Measurements from ENCODE around the gene TCAP.

DNA sequence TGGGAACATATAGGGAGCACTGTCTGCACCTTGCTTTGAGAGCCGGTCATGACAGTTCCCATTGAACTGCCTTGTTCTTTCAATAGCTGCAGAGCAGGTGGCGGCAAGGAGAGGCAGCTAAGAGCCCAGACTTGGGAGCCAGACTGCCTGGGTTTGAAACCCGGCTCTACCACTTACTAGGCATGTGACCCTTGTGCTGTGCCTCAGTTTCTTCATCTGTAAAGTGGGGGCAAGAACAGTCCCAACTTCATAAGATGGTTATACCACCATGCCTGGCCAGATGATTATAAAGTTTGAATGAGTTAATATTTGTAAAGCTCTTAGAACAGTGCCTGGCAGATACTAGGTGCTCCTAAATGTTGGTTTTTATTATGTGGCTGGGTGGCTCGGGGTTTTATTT is 49.1 kb downstream of the TCAP start:
- no peak for TF ChIP-seq REST (IDR thresholded peaks at IDR 0.05; ENCODE audit: low read depth, low read length)
- TF ChIP-seq RAD21 (IDR thresholded peaks at IDR 0.05; ENCODE audit: low read length) = no peak
- TF ChIP-seq, protein P1, sequence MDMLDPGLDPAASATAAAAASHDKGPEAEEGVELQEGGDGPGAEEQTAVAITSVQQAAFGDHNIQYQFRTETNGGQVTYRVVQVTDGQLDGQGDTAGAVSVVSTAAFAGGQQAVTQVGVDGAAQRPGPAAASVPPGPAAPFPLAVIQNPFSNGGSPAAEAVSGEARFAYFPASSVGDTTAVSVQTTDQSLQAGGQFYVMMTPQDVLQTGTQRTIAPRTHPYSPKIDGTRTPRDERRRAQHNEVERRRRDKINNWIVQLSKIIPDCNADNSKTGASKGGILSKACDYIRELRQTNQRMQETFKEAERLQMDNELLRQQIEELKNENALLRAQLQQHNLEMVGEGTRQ (IDR thresholded peaks at IDR 0.05; ENCODE audit: borderline replicate concordance, low read depth, low read length) = no peak
- no peak for TF ChIP-seq POLR2AphosphoS5 (IDR thresholded peaks at IDR 0.05; ENCODE audit: low read depth, low read length)
- TF ChIP-seq EP300 (IDR thresholded peaks at IDR 0.05; ENCODE audit: borderline replicate concordance in 1 of 2, low read depth in 1 of 2, low read length in 1 of 2) = no peak
- no peak for TF ChIP-seq CTCF (IDR thresholded peaks at IDR 0.05)
- TF ChIP-seq JUND (IDR thresholded peaks at IDR 0.05) = no peak
- no peak for TF ChIP-seq TAF1 (IDR thresholded peaks at IDR 0.05; ENCODE audit: borderline replicate concordance, low read depth, low read length)
- no peak for TF ChIP-seq YY1 (IDR thresholded peaks at IDR 0.05; ENCODE audit: low read depth)
- TF ChIP-seq, protein P2, sequence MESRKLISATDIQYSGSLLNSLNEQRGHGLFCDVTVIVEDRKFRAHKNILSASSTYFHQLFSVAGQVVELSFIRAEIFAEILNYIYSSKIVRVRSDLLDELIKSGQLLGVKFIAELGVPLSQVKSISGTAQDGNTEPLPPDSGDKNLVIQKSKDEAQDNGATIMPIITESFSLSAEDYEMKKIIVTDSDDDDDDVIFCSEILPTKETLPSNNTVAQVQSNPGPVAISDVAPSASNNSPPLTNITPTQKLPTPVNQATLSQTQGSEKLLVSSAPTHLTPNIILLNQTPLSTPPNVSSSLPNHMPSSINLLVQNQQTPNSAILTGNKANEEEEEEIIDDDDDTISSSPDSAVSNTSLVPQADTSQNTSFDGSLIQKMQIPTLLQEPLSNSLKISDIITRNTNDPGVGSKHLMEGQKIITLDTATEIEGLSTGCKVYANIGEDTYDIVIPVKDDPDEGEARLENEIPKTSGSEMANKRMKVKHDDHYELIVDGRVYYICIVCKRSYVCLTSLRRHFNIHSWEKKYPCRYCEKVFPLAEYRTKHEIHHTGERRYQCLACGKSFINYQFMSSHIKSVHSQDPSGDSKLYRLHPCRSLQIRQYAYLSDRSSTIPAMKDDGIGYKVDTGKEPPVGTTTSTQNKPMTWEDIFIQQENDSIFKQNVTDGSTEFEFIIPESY (IDR thresholded peaks at IDR 0.05; ENCODE audit: borderline replicate concordance, low read depth) = no peak
- TF ChIP-seq RCOR1 (IDR thresholded peaks at IDR 0.05; ENCODE audit: low read length) = no peak
- TF ChIP-seq MAX (IDR thresholded peaks at IDR 0.05; ENCODE audit: low read depth) = no peak
- TF ChIP-seq, protein P3, sequence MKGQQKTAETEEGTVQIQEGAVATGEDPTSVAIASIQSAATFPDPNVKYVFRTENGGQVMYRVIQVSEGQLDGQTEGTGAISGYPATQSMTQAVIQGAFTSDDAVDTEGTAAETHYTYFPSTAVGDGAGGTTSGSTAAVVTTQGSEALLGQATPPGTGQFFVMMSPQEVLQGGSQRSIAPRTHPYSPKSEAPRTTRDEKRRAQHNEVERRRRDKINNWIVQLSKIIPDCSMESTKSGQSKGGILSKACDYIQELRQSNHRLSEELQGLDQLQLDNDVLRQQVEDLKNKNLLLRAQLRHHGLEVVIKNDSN (IDR thresholded peaks at IDR 0.05; ENCODE audit: borderline replicate concordance, low read depth) = no peak

Measured in SK-N-SH (cell line).